HG03175 (cell line): ENCODE measurements around the gene TNFAIP8L3.
"Not testable (repeated sequence)": the region's sequence is repeated elsewhere in the genome, so short reads cannot be mapped to it uniquely, and the experiment has no call there.

Source experiments
- ATAC-seq: cut with Tn5 transposase; IDR thresholded peaks from one replicate; pipeline ENCODE4 v1.9.1; 2021; ENCODE audit warnings: mild to moderate bottlenecking, moderate library complexity; ENCODE audit not compliant: unreplicated experiment

TNFAIP8L3 gene

DNA sequence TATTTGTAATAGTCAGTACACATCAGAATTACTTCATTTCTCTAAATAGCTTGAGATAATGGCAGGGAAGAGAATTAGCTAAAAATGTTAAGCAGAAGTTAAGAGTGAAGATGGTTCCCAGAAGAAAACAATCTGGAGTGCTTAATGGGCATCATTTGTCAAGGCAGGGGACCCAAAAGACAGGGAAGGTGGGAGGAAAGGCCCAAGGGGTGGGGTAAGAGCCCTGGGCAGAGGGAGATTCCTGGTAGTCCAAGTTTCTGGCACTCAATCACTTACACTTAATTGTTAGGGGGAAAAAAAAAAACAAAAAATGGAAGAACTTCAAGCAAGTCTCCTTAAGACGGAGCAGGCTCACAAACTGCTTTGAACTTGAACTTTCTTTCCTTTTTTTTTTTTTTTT lies 28.9 kb downstream of the TNFAIP8L3 start:
- ATAC-seq = no peak

DNA sequence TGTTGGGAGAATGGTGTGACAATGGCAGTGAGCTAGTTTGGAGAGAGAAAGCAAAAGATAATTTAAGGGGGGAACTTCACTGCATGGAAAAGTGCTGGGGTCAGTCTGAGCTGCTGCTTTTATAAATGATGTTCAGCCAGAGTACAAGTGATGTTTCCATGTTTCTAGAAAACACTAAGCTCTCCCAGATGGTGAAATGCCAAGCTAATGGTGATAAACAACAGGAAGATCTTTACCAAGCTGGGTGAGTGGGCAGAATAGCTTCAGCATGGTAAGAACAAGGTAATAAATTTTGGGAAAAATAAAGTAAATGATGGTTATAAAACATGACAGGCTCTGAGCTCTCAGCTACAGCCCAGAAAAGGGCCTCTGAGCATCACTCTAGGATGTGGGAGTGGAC lies 29.4 kb downstream of the TNFAIP8L3 start:
- ATAC-seq = no peak

DNA sequence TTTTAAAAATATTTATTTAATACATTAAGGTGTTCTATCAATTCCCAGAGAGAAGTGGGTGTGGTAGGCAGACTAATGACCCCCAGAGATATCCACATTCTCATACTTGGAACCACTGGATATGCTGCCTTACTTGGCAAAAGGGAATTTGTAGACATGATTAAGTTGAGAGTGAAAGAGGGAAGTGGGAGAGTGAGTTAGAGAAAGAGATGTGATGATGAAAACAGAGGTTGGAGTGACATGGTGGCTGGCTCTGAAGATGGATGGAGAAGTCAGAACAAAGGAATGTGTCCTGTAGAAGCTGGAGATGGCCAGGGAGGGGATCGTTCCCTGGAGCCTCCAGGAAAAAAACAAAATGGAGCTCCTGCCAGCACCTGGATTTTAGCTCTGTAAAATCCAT lies 32.0 kb downstream of the TNFAIP8L3 start:
- ATAC-seq = no peak

DNA sequence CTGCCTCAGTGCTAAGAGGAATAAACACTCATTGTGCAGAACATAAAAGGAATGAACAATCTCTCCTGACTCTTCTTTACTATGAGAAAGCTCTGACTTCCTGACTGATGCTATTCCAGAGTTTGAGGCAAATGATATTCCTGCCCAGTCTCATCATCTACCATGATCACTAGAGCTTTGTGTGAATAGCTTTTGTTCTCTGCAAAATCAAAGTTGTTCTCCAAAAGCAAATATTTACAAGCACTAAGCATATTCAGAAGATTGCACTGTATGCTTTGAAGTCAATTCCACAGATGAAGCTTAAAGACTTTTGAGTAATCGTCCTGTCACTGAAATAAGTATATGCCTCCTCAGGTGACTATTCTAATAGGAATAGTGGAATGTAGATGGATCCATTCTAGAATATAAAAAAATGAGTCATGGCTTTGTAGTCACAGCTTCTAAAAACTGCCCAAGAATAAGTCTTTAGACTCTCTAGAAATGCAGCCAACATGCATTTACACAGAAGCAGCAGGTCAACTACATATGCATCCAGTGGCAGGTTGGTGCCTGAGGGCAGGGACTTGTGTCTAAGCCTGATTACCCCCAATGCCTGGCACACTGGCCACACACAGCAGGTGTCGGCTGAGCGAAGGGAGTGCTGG lies 34.6 kb downstream of the TNFAIP8L3 start:
- ATAC-seq = no peak

DNA sequence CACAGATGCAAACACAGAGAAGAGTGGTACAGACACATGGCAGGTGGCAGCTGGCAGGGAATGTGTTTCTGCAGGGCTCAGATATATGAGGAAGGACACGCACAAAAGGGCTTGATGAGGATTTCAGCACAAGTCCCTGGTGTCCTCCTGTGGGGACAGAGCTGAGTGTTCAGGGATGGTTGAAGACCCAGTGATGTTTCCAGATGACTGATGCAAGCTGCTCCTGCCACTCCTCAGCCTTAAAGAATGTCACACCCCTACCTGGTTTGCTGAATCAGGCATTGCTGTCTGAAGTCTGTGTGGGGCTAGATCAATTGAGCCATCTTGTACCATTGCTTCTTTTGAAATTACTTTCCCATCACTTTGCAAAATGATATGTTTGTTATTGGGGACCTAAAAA lies 40.2 kb downstream of the TNFAIP8L3 start:
- ATAC-seq = no peak

DNA sequence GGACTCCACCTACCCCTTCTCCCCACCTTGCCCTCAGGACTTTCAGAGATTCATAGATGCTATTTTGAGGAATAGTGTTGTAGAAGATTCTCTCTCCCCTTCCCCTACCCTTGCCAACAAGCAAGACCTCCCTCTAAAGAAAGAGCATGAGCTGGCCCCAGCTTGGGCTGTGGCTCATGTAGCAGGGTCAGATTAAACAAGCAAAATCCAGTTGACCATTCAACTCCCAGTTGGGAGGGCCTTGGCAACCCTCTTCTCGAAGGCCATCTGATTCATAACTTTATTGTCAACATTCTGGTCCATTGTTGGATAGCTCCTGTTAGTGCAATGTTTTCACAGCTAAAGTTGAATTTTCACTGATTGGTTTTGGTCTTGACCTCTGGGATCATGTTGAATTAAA lies 41.1 kb downstream of the TNFAIP8L3 start:
- no peak for ATAC-seq

DNA sequence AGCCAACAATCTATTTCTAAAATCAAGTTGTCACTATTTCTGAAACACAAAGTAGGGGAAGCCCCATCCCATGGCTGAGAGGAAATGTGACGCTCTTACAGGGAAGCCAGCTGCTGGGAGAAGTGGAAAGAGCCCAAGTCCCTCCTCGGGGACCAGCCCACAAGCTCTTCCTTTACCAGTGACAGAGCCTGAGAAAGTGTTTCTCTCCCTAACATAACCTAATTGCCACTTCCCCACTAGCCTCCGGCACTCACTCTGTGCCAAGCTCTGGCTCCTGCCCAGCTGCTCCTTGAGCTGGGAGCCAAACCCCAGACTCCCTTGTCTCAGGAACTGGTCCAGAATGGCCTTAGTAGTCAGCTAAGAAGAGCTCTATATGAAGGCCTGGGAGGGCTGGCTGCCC lies 42.9 kb downstream of the TNFAIP8L3 start:
- no peak for ATAC-seq

DNA sequence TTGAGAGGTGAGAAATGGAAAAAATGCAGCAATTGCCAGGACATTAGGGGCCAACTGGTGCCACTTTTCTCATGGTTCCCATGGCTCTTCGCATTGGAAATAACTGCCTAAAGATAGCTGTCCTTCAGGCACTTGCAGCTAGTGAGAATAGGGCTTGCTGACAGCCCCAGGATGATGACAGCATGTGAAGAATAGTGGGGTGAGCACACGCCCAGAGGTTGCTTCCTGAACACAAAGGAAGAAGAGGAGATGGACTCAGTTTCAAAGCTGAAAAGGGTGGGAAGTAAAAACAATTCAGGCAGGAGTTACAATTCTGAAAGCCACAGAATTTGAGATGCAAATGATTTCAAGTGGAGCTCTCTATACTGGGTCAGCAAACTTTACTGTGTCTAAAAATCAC lies 45.6 kb downstream of the TNFAIP8L3 start:
- ATAC-seq = no peak

DNA sequence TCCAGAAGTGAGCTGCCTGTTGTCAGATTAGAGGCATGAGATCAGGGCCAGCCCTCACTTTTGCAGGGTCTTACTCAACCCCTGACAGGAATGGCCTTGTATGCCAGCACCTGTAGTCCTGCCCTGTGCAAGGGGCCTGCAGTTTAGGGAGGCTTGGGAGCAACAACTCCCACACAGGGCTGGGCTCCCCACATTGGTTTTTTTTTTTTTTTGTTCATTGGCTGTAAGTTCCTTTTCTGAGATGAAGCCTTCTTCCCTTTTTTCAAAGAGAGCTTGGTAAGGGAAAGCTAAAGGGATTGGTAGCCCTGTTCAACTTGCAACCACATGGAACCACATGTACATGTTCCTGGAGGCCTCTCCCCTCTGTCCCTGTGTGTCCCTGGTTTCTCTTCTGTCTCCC lies 46.4 kb downstream of the TNFAIP8L3 start:
- ATAC-seq = no peak

DNA sequence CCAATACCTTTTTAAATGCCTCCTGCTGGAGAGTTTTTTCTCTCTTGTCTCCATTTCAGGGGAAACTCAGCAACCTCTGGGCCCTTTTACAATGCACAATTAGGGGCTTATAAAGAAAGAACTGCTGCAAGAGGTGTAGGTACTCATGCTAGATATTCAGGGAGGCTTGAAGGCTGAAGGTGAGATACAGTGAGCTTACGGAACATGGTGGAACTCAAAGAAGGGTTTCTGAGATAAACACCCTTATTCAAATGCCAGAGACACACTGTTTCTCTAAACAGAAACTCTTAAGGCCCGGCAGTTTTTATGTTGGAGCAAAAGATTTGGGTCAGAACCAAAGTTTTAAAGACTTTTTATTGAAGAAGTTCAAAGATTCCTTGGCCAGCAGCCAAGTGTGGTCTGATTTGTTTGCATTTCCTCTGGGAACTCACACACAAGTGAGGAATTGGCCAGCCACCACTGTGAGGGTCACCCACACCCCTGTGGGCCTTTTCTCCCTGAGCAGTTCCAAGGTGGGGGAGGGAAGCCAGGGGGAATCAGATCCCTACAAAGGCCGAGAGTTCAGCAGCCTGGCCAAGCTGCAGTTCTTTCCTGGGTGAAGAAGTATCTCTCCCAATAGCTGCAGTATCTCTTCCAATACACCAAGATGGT lies 47.8 kb downstream of the TNFAIP8L3 start:
- ATAC-seq = no peak

DNA sequence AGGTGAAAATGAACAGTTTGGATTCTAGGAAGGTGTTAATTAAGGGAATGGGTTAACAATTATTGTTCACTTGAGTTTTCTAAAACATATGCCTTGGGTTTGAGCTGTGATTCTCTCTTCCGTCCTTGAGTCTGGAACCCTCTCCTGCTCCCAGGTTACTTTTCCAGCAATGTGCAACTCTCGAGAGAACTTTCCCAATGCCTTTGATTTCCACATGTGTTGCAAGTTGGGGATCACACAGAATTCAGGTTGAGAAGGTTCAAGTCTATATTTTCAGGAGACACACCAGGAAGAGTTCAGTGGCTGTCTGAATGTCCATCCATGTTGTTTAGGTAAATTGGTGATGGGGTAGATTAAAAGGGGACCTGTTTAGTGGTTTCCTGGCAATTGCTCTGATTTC lies 48.7 kb downstream of the TNFAIP8L3 start:
- ATAC-seq = no peak

DNA sequence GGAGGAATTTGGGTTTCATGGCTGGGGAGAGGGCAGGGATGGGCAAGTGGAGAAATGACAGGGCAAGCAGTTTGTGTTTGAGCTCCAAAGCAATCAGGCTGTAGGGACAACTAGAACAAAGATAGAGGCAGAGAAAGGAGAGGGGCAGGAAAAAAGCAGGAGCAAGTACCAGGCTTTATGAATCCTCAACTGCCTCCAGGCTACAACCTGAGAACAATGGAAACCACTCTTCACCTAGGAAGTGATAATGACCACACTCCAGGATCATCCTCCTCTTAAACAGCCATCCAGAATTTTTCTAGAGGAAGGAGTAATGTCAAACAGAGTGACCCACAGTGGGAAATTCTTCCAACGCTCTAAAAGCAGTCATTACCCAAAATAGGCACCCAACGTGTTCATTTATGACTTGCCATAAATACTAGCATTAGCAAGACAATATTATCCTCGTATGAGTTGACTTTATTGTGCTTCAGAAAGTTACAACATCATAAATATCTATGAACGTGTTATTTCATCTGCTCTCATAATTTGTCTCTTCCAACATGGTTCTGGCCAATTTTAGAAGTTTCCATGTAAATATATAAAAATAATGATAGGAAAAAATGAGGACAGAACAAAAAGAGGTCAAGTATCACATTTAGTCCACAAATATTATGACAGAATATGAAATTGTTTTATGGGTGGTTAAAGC lies 50.5 kb downstream of the TNFAIP8L3 start:
- no peak for ATAC-seq

DNA sequence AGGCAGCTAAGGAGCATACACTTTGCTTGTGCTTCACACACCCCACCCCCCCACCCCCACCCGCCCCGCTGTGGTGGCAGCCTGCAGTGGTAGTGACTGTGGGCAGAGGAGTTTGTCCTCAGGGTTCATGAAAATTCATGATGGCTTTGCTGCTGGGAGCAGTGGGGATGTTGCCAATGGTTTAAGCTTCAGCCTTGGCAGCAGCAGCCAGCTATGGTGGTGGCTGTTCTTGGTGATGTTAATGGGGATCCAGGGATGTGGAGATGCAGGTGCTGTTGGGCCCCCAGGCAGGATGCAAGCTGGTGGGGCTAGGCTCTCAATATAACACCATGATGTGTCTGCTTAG lies 55.8 kb downstream of the TNFAIP8L3 start:
- no peak for ATAC-seq

DNA sequence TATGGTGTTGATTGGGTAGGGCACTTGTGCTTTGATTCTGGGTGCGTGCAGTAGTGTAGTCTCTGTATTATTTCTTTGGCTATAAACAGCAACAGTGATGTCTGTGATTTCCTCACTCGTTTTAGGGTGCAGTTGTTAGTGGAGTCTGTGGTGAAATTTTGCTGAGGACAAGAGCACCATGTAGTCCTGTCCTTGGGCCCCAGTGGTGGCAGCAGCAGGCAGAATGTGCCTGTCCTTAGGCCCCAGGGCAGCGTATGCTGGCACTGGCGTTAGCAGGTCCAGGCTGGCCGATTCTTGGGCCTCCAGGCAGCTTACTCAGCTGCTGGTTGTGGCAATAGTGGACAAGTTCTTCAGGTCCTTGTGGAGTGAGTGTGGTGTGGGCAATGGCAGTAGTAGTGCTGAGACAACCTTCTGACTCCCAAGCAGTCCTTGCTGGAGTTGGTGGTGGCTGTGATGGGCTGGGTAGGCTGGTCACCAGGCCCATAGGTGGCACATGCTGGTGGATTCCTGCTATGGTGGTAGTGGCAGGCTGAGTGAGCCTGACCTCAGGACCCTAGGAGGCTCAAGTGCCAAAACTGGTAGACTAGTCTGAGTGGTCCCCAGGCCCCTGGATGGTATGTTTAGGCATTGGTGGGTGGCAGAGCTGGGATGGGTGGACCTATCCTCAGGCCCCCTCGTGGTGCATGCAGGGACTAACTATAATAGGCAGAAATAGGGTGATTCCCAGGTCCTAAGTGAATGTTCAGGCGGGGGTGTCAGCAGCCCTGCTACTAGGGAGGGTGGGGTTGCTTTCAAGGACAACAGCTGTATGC lies 56.3 kb downstream of the TNFAIP8L3 start:
- ATAC-seq = no peak

DNA sequence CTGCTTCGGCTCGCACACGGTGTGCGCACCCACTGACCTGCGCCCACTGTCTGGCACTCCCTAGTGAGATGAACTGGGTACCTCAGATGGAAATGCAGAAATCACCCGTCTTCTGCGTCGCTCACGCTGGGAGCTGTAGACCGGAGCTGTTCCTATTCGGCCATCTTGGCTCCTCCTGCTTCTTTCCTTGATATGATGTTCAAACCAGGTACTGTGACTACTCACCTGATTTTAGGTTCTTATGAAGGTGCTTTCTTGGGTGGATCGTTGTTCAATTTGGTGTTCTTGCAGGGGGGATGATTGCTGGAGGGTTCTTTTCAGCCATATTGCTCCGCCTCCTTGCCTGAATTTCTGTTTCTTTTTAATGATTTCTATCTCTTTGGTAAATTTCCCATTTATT lies 57.2 kb downstream of the TNFAIP8L3 start:
- ATAC-seq = not testable (repeated sequence)

DNA sequence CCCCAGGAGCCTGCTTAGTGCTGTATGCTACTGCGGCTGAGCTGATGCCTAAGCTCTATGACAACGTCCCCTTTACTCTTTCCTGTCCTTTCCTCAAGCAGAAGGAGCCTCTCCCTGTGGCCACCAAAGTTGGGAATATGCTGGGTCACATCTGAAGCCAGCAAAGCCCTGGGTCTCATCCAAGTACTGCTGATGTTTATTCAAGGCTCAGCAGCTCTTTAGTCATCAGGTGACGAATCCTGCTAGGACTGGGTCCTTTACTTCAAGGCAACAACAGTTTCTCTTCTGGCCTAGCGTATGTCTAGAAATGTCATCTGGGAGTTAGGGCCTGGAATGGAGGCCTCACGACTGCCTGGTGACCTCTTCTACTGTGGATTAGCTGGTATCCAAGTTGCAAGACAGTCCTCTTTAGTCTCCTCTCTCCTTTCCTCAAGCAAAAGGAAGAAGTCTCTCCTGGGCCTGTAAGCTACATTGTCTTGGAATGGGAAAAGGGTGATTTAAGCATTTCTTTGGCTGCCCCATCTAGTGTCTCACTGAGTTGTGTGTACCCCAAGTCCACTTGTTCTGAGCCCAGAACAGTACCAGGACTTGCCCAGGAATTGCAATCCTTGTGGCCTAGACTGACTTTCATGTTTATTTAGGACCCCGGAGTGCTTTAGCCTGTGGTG lies 63.9 kb downstream of the TNFAIP8L3 start:
- ATAC-seq = no peak

DNA sequence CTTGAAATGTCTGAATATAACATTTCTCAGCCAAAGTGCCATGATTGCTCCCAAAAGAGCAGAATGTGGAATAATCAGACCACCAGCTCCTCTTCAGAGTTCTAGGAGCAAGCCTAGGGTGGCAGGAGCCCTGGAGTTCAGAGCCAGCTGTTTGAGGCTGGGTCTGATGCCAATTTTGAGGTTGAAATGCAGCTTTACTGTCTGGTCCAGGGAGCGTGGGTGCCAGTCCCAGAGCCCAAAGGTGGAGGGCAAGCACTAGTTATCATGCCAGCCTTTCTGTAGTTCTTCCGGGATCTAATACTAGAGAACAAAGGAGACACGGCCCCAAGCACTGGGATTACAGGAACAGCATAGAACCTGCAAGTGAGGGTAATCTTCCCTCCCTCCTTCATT lies 69.3 kb downstream of the TNFAIP8L3 start:
- ATAC-seq = no peak

DNA sequence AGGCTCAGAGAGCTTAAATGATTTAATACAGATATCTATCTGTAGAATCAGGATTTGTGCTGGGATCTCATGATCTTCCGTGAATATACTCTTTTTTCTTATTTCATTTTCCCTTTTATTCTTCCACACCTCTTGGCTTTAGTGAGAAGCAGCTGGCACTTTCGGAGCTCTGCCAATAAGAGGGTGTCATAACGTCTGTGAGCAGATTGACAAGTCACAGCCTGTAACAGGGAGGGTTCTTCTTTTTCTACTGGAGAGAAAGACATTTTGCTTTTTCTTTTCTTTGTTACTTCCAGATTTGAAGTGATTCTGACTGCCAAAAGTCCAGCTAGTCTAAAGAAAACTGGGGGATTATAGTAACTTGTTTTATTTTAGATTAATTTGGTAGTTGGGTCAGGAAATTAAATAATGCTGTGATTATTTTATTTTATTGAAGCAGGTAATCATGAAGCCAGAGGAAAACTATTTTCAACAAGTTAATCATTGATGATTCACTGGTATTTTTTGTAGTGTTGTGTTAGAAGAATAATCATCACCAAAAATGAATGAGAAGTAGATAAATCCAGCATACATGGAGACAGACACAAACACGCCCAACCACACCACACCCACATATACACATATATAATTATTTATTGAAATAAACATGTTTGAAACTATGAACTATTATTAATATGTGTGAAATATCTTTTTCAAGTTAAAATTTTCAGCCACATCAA lies 69.8 kb downstream of the TNFAIP8L3 start:
- no peak for ATAC-seq

DNA sequence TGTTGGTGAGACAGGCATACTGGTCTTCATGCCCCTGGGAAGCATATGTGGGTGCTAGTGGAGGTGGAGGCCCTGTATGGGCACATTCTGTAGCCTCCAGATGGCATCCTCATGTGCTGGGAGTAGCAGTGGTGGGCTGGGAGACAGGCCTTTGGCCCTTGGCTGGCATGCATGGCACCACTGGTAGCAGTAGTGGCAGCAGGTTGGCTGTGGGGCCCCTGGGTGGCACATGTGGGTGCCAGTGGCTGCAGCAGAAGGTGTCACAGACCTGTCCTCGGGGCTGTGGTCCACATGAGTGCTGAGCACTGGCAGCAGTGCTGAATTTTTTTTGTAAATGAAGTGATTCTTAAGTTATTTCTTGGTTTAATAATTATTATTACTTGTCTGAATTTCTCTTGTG lies 71.2 kb downstream of the TNFAIP8L3 start:
- ATAC-seq = no peak

DNA sequence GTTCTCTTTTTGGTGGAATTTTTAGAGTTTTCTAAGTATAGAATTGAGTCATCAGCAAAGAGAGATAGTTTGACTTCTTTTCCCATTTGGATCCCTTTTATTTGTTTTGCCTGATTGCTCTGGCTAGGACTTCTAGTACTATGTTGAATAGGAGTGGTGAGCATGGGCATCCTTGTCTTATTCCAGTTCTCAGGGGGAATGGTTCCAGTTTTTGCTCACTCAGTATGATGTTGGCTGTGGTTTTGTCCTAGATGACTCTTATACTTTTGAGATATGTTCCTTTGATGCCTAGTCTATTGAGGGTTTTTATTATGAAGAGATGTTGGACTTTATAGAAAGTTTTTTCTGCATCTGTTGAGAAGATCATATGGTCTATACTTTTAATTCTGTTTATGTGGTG lies 72.5 kb downstream of the TNFAIP8L3 start:
- ATAC-seq = no peak

DNA sequence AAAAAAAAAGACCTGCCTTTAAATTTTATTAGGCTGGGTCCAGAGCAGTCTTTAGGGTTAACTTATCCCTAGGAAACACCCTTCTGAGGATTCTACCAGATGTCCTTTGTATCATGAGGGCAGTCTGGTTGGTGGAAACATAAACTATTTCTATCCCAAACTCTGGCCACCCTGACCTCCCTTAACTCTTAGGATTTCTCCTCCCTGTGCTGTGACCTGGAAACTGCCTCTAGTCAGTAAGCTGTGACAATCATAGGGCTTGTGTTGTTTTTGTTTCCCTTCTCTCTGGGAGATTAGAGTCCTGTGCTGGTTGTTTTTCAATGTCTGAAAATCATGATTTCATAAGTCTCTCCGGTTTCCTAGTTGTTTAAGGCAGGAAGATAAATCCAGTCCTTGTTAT lies 78.1 kb downstream of the TNFAIP8L3 start:
- ATAC-seq = no peak
